ENCODE measurements around the gene ZNF200.

- TF ChIP-seq POLR2A (IDR thresholded peaks at IDR 0.05): no peak
- no peak for TF ChIP-seq CTCF (IDR thresholded peaks at IDR 0.05)
These were observed 44.0 kb downstream of the ZNF200 start for GRCh38 chr16:3190949-3191353.
